GM18505 (cell line): ENCODE measurements around the gene OXGR1.
A peak's percentile ranks its signal among the peaks of the same experiment; 100 is the strongest.
"Not testable (repeated sequence)": the region's sequence is repeated elsewhere in the genome, so short reads cannot be mapped to it uniquely, and the experiment has no call there.

ENCODE experiments used
- ATAC-seq: cut with Tn5 transposase; IDR thresholded peaks from one replicate; pipeline ENCODE4 v1.9.1; 2021; ENCODE audit not compliant: unreplicated experiment
- POLR2A ChIP-seq: IDR thresholded peaks from 4 replicates; pipeline ENCODE4 v1.6.1; 2011; ENCODE audit warnings: borderline replicate concordance; ENCODE audit not compliant: insufficient read depth, insufficient read length; ENCODE audit errors: extremely low read depth

The OXGR1 gene

GRCh38 chr13:96999091-96999490, 4.8 kb upstream of the OXGR1 start:
- TF ChIP-seq POLR2A = no peak
- ATAC-seq = no peak

GRCh38 chr13:96998051-96998450, 3.8 kb upstream of the OXGR1 start:
- no peak for TF ChIP-seq POLR2A
- ATAC-seq = no peak

DNA sequence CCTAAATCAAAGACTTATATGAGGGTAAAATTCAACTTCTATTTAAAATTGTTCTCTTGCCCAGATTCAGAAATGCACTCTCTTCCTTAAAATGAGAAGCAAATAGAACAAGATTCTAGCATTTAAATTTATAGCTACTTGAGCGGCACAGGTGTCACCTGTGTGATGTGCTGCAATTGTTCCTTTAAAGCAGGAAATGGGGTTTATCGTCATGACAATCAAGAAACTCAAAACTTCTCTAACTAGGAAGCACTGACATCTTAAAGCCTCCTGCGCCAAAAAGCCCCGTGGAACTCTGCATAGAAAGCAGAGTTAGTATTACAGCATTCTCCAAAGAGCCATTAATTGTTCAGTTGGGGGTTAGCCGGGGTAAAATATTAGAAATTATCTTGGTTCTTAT, 2.6 kb upstream of the OXGR1 start:
- ATAC-seq = no peak
- no peak for TF ChIP-seq POLR2A

- ATAC-seq = no peak
- no peak for TF ChIP-seq POLR2A
These were observed 1.8 kb upstream of the OXGR1 start for GRCh38 chr13:96996107-96996506.

DNA sequence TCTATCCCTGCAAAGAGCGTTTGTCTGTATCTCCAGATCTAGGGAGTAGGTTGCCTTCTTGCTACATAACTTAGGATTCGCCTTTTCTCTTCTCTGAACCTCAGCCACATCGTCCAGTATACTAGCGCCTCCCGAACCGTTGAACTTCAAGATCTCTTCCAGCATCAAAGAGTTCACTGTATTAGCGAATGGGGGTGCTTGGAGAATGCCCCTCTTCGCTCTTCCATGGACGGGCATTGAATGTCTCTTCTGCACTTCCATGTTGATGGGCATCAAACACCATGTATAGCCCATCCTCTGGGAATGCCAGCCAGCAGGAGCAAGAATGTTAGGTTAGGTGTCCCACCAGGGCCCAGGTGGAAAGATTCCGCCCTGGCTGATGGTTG, 575 bp upstream of the OXGR1 start:
- no peak for ATAC-seq
- TF ChIP-seq POLR2A = no peak

GRCh38 chr13:96993634-96994016, 651 bp downstream of the OXGR1 start:
- TF ChIP-seq POLR2A = no peak
- ATAC-seq = no peak

- ATAC-seq = no peak
These were observed 1.6 kb downstream of the OXGR1 start for GRCh38 chr13:96992633-96993032.

GRCh38 chr13:96991072-96991471, 3.2 kb downstream of the OXGR1 start:
- no peak for TF ChIP-seq POLR2A
- no peak for ATAC-seq

More at GRCh38 chr13:96992633-96993032, 1.6 kb downstream of the OXGR1 start:
- TF ChIP-seq POLR2A = no peak

GRCh38 chr13:96988441-96988840, 5.8 kb downstream of the OXGR1 start:
- ATAC-seq = no peak
- TF ChIP-seq POLR2A = no peak

- peak; percentile 100 for ATAC-seq
- TF ChIP-seq POLR2A = no peak
These were observed 10.2 kb downstream of the OXGR1 start for GRCh38 chr13:96984051-96984508.

- ATAC-seq = no peak
- no peak for TF ChIP-seq POLR2A
These were observed 11.6 kb downstream of the OXGR1 start for GRCh38 chr13:96982672-96983071.

GRCh38 chr13:96979861-96980260, 14.4 kb downstream of the OXGR1 start:
- not testable (repeated sequence) for ATAC-seq

- no peak for ATAC-seq
- no peak for TF ChIP-seq POLR2A
These were observed 26.2 kb downstream of the OXGR1 start for GRCh38 chr13:96968027-96968426.

- ATAC-seq = no peak
- no peak for TF ChIP-seq POLR2A
These were observed 27.0 kb downstream of the OXGR1 start for GRCh38 chr13:96967248-96967745.

- no peak for TF ChIP-seq POLR2A
- no peak for ATAC-seq
These were observed 27.7 kb downstream of the OXGR1 start for GRCh38 chr13:96966415-96967102.
